Lung (tissue), 12 donors: Measurements from ENCODE around the gene EFHD2. TPM values are rescaled to one million over a fixed set of nuclear protein-coding genes. Genes with fewer than 3 reads are reported as not detected.
"Not testable (repeated sequence)": the region's sequence is repeated elsewhere in the genome, so short reads cannot be mapped to it uniquely, and the experiment has no call there.

Experiments used
- ATAC-seq: fragments of 200-7000 bp; cut with Tn5 transposase; one replicate; pipeline ENCODE4 v1.9.1; 2020; ENCODE audit warnings: moderate number of reproducible peaks; ENCODE audit not compliant: insufficient read depth, low FRiP score
- DNase-seq, 3 donors: peaks; one replicate each; pipeline ENCODE4 v3.0.0-alpha.2; 2013 to 2017
- H3K27ac ChIP-seq, 2 donors: one replicate each; pipeline ENCODE4 v1.5.1; 2013; ENCODE audit warnings: mild to moderate bottlenecking in 2 of 2, moderate library complexity in 2 of 2, control low read depth in 1 of 2, inconsistent platforms in 1 of 2, low read depth in 1 of 2, low read length in 1 of 2
- H3K27me3 ChIP-seq, 3 donors: one replicate each; pipeline ENCODE4 v1.5.1; 2013; ENCODE audit warnings: low read length in 2 of 3; ENCODE audit not compliant: control insufficient read depth in 3 of 3, insufficient read depth in 3 of 3
- H3K36me3 ChIP-seq, 4 donors: one replicate each; pipeline ENCODE4 v1.5.1; 2013; ENCODE audit warnings: low read length in 4 of 4, mild to moderate bottlenecking in 1 of 4, moderate library complexity in 1 of 4; ENCODE audit not compliant: control insufficient read depth in 4 of 4, insufficient read depth in 4 of 4
- H3K4me1 ChIP-seq, 5 donors: one replicate each; pipeline ENCODE4 v1.5.1; 2013; ENCODE audit warnings: low read length in 5 of 5, mild to moderate bottlenecking in 2 of 5, moderate library complexity in 1 of 5; ENCODE audit not compliant: control insufficient read depth in 5 of 5, insufficient read depth in 5 of 5
- H3K4me3 ChIP-seq: one replicate; pipeline ENCODE4 v1.5.1; 2013; ENCODE audit warnings: mild to moderate bottlenecking, control low read depth, moderate library complexity
- H3K9ac ChIP-seq, 2 donors: one replicate each; pipeline ENCODE4 v1.5.1; 2013; ENCODE audit warnings: low read length in 2 of 2, control low read depth in 1 of 2; ENCODE audit not compliant: insufficient read depth in 1 of 2
- H3K9me3 ChIP-seq, 4 donors: one replicate each; pipeline ENCODE4 v1.5.1; 2013; ENCODE audit warnings: low read length in 3 of 4, mild to moderate bottlenecking in 1 of 4, moderate library complexity in 1 of 4; ENCODE audit not compliant: control insufficient read depth in 4 of 4, insufficient read depth in 3 of 4
- WGBS, 2 donors: extraction: QIAGEN DNeasy Blood & Tissue Kit; methylation state at CpG; one replicate each; pipeline ENCODE4 v1.1.7; 2013; 5-methylcytosine and 5-hydroxymethylcytosine counted together
- polyA plus RNA-seq, 2 donors: library from polyadenylated mRNA; stranded (reverse); fragments of 200-250 nt; gene quantifications; one replicate each; pipeline ENCODE4 v1.2.1, GENCODE V29; 2013
- total RNA-seq, 2 donors: library from RNA; depleted of rRNA in 1 of 2; stranded (reverse); fragments of >200 nt in 1 of 2; gene quantifications; one replicate each; pipeline ENCODE4 v1.2.1, GENCODE V29; 2014 to 2021
- TF ChIP-seq, protein P1 (sequence below): IDR thresholded peaks from 2 replicates; pipeline ENCODE4 v1.5.1; 2012; ENCODE audit warnings: mild to moderate bottlenecking; ENCODE audit errors: control extremely low read depth, extremely low read depth
- donor health status: control.
- donor health status: control.
- donor health status: Bipolar disorder and iron deficiency.
- donor health status: healthy.
- donor health status: DM: yes; HTN: yes; CAD: no.

EFHD2 gene
- total and polyA plus RNA-seq, 4 donors = 28.2 to 175 (median 90.1) TPM

DNA sequence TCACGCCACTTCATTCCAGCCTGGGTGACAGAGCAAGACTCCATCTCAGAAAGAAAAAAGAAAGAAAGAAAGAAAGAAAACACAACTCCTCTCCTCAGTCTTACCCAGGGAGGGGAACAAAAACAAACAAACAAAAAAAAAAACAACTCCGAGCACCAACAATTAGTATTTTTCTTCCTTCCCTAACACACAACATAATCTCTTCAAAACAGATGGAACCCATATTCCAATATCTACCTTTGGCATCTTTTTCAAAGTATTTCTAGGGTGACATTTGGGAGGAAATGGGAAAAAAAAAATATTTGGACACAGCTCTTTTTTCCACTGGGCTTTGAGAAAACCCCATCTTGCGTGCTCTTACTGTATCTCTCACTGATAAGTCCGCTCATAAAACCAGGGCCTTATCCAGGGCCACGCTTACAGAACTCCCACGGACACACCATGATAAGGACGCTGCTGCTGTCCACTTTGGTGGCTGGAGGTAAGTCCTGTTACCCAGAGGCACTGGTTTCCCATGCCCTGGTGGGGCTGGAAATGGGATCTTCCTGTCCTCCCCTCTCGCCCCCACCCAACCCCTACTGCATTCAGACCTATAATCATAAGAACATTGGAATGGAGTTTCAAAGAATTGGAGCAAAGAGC is 46.7 kb downstream of the EFHD2 start, which contains the start of gene CELA2A:
Gene CELA2A (plus strand): TSS at position 420 of the 642 bp plus-strand sequence. CDS start 22 bp downstream, at position 442.
- Histone ChIP-seq H3K4me3 (no peak within 1 kb of the TSS), H3K4me1 (peaks cover 0 to 1% (median 0%) of the 10 kb centered on the region in 5 donors), H3K9ac (no peak within 1 kb of the TSS), H3K9me3 (no peaks in the 10 kb centered on the region), H3K27me3 (no peaks in the 10 kb centered on the region), H3K27ac (no peak within 1 kb of the TSS), H3K36me3 (no peaks in the 10 kb centered on the region)
- WGBS, 2 donors = 87 to 88% methylated on average over 8 of the region's 8 CpGs
- TF ChIP-seq, protein P1, sequence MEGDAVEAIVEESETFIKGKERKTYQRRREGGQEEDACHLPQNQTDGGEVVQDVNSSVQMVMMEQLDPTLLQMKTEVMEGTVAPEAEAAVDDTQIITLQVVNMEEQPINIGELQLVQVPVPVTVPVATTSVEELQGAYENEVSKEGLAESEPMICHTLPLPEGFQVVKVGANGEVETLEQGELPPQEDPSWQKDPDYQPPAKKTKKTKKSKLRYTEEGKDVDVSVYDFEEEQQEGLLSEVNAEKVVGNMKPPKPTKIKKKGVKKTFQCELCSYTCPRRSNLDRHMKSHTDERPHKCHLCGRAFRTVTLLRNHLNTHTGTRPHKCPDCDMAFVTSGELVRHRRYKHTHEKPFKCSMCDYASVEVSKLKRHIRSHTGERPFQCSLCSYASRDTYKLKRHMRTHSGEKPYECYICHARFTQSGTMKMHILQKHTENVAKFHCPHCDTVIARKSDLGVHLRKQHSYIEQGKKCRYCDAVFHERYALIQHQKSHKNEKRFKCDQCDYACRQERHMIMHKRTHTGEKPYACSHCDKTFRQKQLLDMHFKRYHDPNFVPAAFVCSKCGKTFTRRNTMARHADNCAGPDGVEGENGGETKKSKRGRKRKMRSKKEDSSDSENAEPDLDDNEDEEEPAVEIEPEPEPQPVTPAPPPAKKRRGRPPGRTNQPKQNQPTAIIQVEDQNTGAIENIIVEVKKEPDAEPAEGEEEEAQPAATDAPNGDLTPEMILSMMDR = no peak
- DNase-seq (no peak), ATAC-seq (no peak)

DNA sequence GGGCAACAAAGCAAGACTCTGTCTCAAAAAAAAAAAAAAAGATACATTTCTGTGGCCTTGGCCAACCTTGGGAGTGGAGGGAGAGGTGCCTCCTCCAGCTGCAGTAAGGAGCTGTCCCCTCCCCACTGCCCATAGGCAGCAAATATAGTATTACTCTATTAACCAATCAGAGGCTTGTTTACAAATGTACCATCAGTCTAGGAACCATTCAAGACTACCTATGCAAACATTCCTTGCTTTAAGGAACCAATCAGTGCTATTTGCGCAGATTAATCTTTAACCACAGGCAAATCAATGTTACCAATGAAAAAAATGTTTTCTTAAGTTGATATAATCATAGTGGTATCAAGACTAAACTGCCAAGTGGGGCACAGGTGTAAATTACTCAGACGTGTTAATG is 47.9 kb downstream of the EFHD2 start:
- ATAC-seq (no peak), DNase-seq (no peak)
- Histone ChIP-seq H3K9ac (no peak overlapping the region), H3K9me3 (no peaks in the 10 kb centered on the region), H3K4me1 (peaks cover 0 to 1% (median 0%) of the 10 kb centered on the region in 5 donors), H3K27ac (no peak overlapping the region), H3K36me3 (no peaks in the 10 kb centered on the region), H3K27me3 (no peaks in the 10 kb centered on the region), H3K4me3 (no peak overlapping the region)
- TF ChIP-seq, protein P1 = no peak
- 73 to 89% methylated on average over 2 of the region's 2 CpGs for WGBS, 2 donors

DNA sequence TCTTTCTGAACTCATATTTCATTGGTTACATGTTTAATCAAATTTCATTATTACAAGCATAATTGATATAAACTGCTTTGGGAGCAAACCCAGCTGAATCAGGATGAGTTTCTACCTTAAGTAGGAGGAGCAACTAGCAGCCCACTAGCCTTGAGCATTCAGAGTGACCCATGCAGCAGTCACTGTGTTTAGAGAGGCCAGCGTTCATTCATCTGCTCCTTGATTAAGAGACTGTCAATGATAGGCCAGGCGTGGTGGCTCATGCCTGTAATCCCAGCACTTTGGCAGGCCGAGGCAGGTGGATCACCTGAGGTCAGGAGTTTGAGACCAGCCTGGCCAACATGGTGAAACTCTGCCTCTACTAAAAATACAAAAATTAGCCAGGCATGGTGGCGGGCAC is 48.7 kb downstream of the EFHD2 start:
- not testable (repeated sequence) for H3K4me1 ChIP-seq, H3K27me3 ChIP-seq, H3K9me3 ChIP-seq, DNase-seq, H3K36me3 ChIP-seq, H3K27ac ChIP-seq, H3K4me3 ChIP-seq, H3K9ac ChIP-seq, ATAC-seq
- WGBS, 2 donors = 76 to 78% methylated on average over 4 of the region's 4 CpGs

DNA sequence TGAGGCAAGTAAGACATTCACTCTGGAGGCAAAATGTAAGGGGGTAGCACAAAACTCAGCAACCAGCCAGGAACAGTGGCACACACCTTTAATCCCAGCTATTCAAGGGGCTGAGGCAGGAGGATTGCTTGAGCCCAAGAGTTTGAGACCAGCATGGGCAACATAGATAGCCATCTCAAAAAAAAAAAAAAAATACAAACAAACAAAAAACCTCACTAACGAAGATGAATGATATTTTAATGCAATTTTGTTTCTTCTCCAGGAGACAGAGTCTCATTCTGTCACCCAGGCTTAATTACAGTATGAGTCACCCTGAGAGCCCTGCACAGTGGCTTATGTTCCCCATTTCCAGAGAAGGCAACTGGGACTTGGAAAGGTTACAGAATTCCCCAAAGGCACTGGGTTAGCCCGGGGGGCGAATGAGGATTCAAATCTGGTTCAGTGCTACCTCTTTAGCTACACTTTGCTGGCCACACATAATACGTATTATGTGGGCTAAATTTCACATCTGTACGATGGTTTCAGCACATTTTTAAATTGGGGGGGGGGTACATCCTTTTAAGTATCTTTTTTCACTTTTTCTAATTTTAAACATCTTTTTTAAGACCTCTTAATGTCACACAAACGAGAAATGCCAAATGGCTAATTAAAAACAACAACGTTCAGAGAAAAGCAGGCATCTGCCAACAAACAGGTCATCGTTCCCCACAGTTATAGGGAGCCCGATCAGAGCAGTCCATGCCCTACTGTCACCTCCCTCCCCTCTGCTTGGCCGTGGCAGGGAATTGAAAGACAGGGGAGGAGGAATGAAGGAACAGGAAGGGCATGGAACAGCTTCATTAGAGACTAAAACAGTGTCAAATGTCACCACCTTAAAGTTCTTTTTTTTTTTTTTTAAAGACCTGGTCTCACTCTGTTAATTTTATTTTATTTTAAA is 50.4 kb downstream of the EFHD2 start:
- no peak overlapping the region for H3K27ac ChIP-seq
- H3K4me1 ChIP-seq = peaks cover 0 to 8% (median 1%) of the 10 kb centered on the region in 5 donors
- H3K27me3 ChIP-seq = no peaks in the 10 kb centered on the region
- ATAC-seq (no peak), DNase-seq (no peak)
- WGBS, 2 donors = 58 to 79% methylated on average over 10 of the region's 10 CpGs
- TF ChIP-seq, protein P1 = no peak
- no peaks in the 10 kb centered on the region for H3K9me3 ChIP-seq
- H3K9ac ChIP-seq = no peak overlapping the region
- H3K36me3 ChIP-seq = no peaks in the 10 kb centered on the region
- no peak overlapping the region for H3K4me3 ChIP-seq
